K562 (cell line): ENCODE data around the gene AIG1. TPM values are rescaled to one million over a fixed set of nuclear protein-coding genes. Genes with fewer than 3 reads are reported as not detected.

ENCODE experiments used
- ATAC-seq: fragments of 200-7000 bp; cut with Tn5 transposase; 3 replicates; pipeline ENCODE4 v1.9.1; 2020; ENCODE audit warnings: moderate library complexity
- BruUV-seq: library from RNA; stranded (reverse); fragments of 400-500 nt; replicated peaks from 2 replicates; lab custom pipeline; 2021; lab: Mats Ljungman, UMichigan
- CTCF ChIA-PET: fragments of 300-600 bp; formaldehyde crosslinking; extraction: SDS; loops from one replicate; lab custom pipeline; 2021; ENCODE audit warnings: low intra/inter-chr PET ratio; lab: Yijun Ruan, JAX
- POLR2A ChIA-PET: fragments of 300-600, 350-650 bp; sonication (Branson Sonifier 250); formaldehyde crosslinking; extraction: SDS; loops from one replicate; lab custom pipeline; 2021; ENCODE audit warnings: antibody characterized with exemption, inconsistent platforms; lab: Yijun Ruan, JAX
- DNase-seq, 4 experiments: peaks; one replicate each; pipeline versions ENCODE4 v3.0.0 to v3.0.0-alpha.2; 2011 to 2018; ENCODE audit warnings: low spot score in 3 of 4, mixed read lengths in 3 of 4; ENCODE audit errors: extremely low read depth in 1 of 4
- FAIRE-seq: peaks from 2 replicates; lab custom pipeline; 2011; peaks lifted over from hg19 to GRCh38; lab: Jason Lieb, UNC
- H2AFZ ChIP-seq: 2 replicates; pipeline ENCODE4 v1.6.0; 2011; ENCODE audit warnings: low read depth, low read length, control low read depth, inconsistent platforms
- H3K27ac ChIP-seq: fragments of 200-600 bp; 3 replicates; pipeline ENCODE4 v1.8.0; 2011; ENCODE audit warnings: low read depth, mild to moderate bottlenecking, control low read depth, inconsistent platforms, low read length, moderate library complexity, mixed read lengths; ENCODE audit errors: extremely low read depth
- H3K27me3 ChIP-seq, 2 experiments: fragments of 300-600 bp in 1 of 2; 2 replicates in 1 of 2; 3 replicates in 1 of 2; pipeline versions ENCODE4 v1.6.0 to v1.8.0; 2011; ENCODE audit warnings: inconsistent platforms in 2 of 2, low read length in 2 of 2, mild to moderate bottlenecking in 1 of 2, mixed read lengths in 1 of 2, moderate library complexity in 1 of 2; ENCODE audit not compliant: control insufficient read depth in 2 of 2, insufficient read depth in 2 of 2
- H3K36me3 ChIP-seq: fragments of 300-600 bp; 3 replicates; pipeline ENCODE4 v1.8.0; 2011; ENCODE audit warnings: mild to moderate bottlenecking, low read length, inconsistent platforms; ENCODE audit not compliant: control insufficient read depth, insufficient read depth
- H3K4me1 ChIP-seq, 2 experiments: fragments of 200-600 bp in 1 of 2; replicated peaks in 1 of 2; 2 replicates in 1 of 2; 3 replicates in 1 of 2; pipeline versions ENCODE4 v1.5.1 to v1.8.0; 2011; ENCODE audit warnings: inconsistent platforms in 2 of 2, low read length in 2 of 2, mild to moderate bottlenecking in 1 of 2, mixed read lengths in 1 of 2, moderate library complexity in 1 of 2; ENCODE audit not compliant: control insufficient read depth in 2 of 2, insufficient read depth in 2 of 2
- H3K4me2 ChIP-seq: 2 replicates; pipeline ENCODE4 v1.6.1; 2011; ENCODE audit warnings: low read length, control low read depth, inconsistent platforms, mixed read lengths; ENCODE audit not compliant: insufficient read depth
- H3K4me3 ChIP-seq: fragments of 200-600 bp; sonication (generic), shearing (Covaris generic); 2 replicates; pipeline ENCODE4 v1.5.1; 2016; ENCODE audit warnings: control low read depth, inconsistent platforms
- H3K79me2 ChIP-seq: fragments of 200-600 bp; 3 replicates; pipeline ENCODE4 v1.8.0; 2011; ENCODE audit warnings: low read length, inconsistent platforms; ENCODE audit not compliant: control insufficient read depth, insufficient read depth
- H3K9ac ChIP-seq, 2 experiments: 2 replicates each; pipeline versions ENCODE4 v1.6.0 to v1.6.1; 2011; ENCODE audit warnings: low read depth in 2 of 2, low read length in 2 of 2, control low read depth in 1 of 2, inconsistent platforms in 1 of 2, mild to moderate bottlenecking in 1 of 2, mixed read lengths in 1 of 2; ENCODE audit not compliant: insufficient read depth in 1 of 2
- H3K9me1 ChIP-seq: one replicate; pipeline ENCODE4 v1.6.0; 2011; ENCODE audit warnings: inconsistent platforms, mild to moderate bottlenecking, low read length, moderate library complexity; ENCODE audit not compliant: control insufficient read depth, insufficient read depth
- H3K9me3 ChIP-seq: replicated peaks from 2 replicates; pipeline ENCODE4 v1.5.1; 2011; ENCODE audit warnings: low read depth, low read length, inconsistent platforms; ENCODE audit not compliant: control insufficient read depth, insufficient read depth
- H4K20me1 ChIP-seq: replicated peaks from 2 replicates; pipeline ENCODE4 v1.6.1; 2011; ENCODE audit warnings: low read length, inconsistent platforms, mixed read lengths; ENCODE audit not compliant: control insufficient read depth, insufficient read depth
- ETV6 ChIP-seq, 3 experiments: fragments of 150-350 bp in 1 of 3; sonication (generic) in 1 of 3; formaldehyde crosslinking in 1 of 3; IDR thresholded peaks; 2 replicates each; pipeline versions ENCODE4 v1.6.1 to v1.8.0; 2014 to 2022; ENCODE audit warnings: borderline replicate concordance in 2 of 3, low read depth in 2 of 3, antibody characterized with exemption in 1 of 3, low read length in 1 of 3, mild to moderate bottlenecking in 1 of 3, missing genetic modification reagents in 1 of 3
- MAFF ChIP-seq: IDR thresholded peaks from 2 replicates; pipeline ENCODE4 v1.6.1; 2012; ENCODE audit warnings: low read length, improper control_type of control experiment
- ZNF316 ChIP-seq: fragments of 450-650 bp; IDR thresholded peaks from 2 replicates; pipeline ENCODE4 v1.6.1; 2016
- ZNF318 ChIP-seq, 2 experiments: fragments of 450-650 bp; IDR thresholded peaks; 2 replicates each; pipeline ENCODE4 v1.6.1; 2016; ENCODE audit warnings: mild to moderate bottlenecking in 2 of 2, borderline replicate concordance in 1 of 2, low read depth in 1 of 2, moderate library complexity in 1 of 2
- WGBS: fragments of 100-300 bp; shearing (Covaris generic); methylation state at CpG from one replicate; pipeline ENCODE4 v1.1.6; 2016; ENCODE audit warnings: low coverage, mixed read lengths; ENCODE audit not compliant: insufficient coverage; ENCODE audit errors: missing lambda C conversion rate; 5-methylcytosine and 5-hydroxymethylcytosine counted together
- in situ Hi-C: fragments of 300-500 bp; cut with MboI; formaldehyde crosslinking; loops from 4 replicates; pipeline ENCODE4 v1.15.0; 2018; ENCODE audit warnings: inconsistent platforms, mixed read lengths
- intact Hi-C: fragments of 100-400 bp; cut with micrococcal nuclease; formaldehyde crosslinking; loops from 2 replicates; pipeline ENCODE4 v1.14.2; 2022
- polyA plus RNA-seq, 8 experiments: library from polyadenylated mRNA; depleted of rRNA in 4 of 8; stranded (reverse) in 5 of 8; unstranded in 3 of 8; fragments of >200 nt; fragmentation: Nextera tagmentation in 2 of 8; fragmentation: Illumina TruSeq in 1 of 8; extraction: Ambion mirVana in 2 of 8; extraction: Trizol in 1 of 8; gene quantifications; 2 replicates each; pipeline versions ENCODE4 v1.2.1 to v1.2.3, GENCODE V29; 2011 to 2014; ENCODE audit warnings: inconsistent platforms in 1 of 8, missing spikeins in 1 of 8
- total RNA-seq, 7 experiments: library from RNA; depleted of rRNA in 6 of 7; stranded (reverse); fragments of >200 nt in 6 of 7; fragmentation: Illumina TruSeq in 2 of 7; extraction: Trizol in 2 of 7; gene quantifications; 2 replicates each; pipeline versions ENCODE4 v1.2.1 to v1.2.3, GENCODE V29; 2011 to 2021; ENCODE audit warnings: low replicate concordance in 1 of 7

AIG1 gene
- total and polyA plus RNA-seq, 9 of the 15 experiments (the other 6 are each of a cell fraction or from before 2014, with no cell fraction given), result 74.8 to 333 (median 127) TPM

DNA sequence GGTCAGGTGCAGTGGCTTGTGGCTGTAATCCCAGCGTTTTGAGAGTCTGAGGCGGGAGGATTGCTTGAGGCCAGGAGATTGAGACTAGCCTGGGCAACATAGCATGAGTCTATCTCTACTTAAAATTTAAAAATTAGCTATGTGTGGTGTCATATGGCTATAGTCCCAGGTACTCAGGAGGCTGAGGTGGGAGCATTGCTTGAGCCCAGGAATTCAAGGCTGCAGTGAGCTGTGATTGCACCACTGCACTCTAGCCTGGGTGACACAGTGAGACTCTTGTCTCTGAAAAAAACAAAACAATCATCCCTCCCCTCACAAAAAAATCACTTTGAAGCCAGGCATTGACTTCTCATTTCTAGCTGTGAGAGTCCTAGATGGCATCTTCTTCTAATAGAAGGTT, 32.1 kb downstream of the AIG1 start (continued):
- no peak for TF ChIP-seq ZNF318 (IDR thresholded peaks at IDR 0.05; ENCODE audit: borderline replicate concordance in 1 of 2, low read depth in 1 of 2)

DNA sequence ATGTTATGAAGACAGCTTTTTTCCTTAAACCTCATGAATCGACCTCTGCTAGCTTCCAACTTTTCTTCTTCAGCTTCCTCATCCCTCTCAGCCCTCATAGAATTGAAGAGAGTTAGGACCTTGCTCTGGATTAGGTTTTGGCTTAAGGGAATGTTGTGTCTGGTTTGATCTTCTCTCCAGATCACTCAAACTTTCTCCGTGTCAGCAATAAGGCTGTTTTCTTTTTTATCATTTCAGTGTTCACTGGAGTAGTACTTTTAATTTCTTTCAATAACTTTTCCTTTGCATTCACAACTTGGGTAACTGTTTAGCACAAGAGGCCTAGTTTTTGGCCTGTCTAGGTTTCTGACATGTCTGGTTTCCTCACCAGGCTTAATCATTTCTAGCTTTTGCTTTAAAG, 32.6 kb downstream of the AIG1 start:
- Histone ChIP-seq H3K9ac (no peak overlapping the region), H3K36me3 (no peaks in the 10 kb centered on the region), H3K27me3 (no peaks in the 10 kb centered on the region), H3K79me2 (no peaks in the 10 kb centered on the region), H3K4me1 (no peaks in the 10 kb centered on the region; a peak in 1 of 5 replicates), H3K4me3 (no peak overlapping the region), H3K4me2 (no peak overlapping the region), H3K9me3 (no peaks in the 10 kb centered on the region), H2AFZ (no peak overlapping the region), H3K9me1 (no peaks in the 10 kb centered on the region), H4K20me1 (no peaks in the 10 kb centered on the region), H3K27ac (no peak overlapping the region)
- 0 out of 2 replicates have a peak, but pooled peaks have one; percentile 11 for TF ChIP-seq MAFF
- no peak for TF ChIP-seq ETV6 (IDR thresholded peaks at IDR 0.05; ENCODE audit: borderline replicate concordance in 1 of 2, low read depth in 2 of 2, low read length in 1 of 2)
- no peak for TF ChIP-seq ETV6 (CRISPR knock-in tag; IDR thresholded peaks at IDR 0.05; ENCODE audit: borderline replicate concordance)
- peak; percentile 55; the same call in 1 of the 2 replicates for TF ChIP-seq ZNF316
- CTCF ChIA-PET, result no interaction called here
- in situ Hi-C loops (no loop called here), intact Hi-C loops (no loop called here)
- WGBS, result 15% methylated on average over 2 of the region's 2 CpGs
- FAIRE-seq (no peak), ATAC-seq (no peak), DNase-seq (no peak)
- BruUV-seq, result no TSS peak
- POLR2A ChIA-PET, result interaction anchor here (0.7 kb wide), 1 partner anchor 417 kb away, joined by 3 read pairs; no protein-coding TSS in a partner anchor
